Measurements from ENCODE around the gene TTC5.

Gene TTC5, protein sequence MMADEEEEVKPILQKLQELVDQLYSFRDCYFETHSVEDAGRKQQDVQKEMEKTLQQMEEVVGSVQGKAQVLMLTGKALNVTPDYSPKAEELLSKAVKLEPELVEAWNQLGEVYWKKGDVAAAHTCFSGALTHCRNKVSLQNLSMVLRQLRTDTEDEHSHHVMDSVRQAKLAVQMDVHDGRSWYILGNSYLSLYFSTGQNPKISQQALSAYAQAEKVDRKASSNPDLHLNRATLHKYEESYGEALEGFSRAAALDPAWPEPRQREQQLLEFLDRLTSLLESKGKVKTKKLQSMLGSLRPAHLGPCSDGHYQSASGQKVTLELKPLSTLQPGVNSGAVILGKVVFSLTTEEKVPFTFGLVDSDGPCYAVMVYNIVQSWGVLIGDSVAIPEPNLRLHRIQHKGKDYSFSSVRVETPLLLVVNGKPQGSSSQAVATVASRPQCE

DNA sequence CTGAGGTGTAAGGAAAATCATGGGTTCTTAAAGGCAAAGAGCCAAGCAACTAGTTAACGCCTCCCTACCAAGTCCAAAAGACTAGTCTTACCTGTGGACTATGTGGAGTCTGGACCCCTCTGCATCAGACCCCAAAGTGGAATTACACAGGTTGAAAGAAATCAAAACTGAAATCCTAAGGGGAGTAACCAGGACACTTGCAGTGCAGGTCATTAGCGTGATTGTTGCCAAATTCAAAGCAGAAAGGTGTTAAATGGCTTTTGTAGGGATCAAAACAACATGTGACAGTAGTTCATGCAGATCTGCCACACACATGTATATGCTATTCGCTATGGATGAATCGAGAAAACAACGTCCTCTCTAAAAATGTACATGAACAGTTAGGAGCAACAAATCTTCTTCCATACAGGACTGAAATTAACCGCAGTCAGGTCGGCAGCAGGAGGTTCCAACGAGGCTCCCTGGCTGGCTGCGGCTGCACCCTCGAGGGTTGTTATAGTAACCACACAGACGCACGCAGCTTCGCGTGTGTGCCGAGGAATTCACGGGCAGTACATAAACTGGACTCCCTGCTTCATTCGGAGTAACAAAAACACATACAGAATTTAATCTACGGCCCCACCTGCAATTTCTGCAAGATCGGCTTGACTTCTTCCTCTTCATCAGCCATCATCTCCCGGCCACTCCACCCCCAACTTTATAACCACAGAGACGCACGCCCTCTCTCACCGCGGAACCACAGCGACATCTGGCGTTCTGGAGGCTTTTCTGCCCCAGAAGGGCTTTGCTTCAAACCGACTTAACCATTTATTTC is at the start of gene TTC5:
TSS of gene TTC5 (minus strand) at position 687 of the 814 bp plus-strand sequence. CDS start at position 673, 14 bp downstream.
- Histone ChIP-seq H3K79me2 (ENCODE audit: insufficient read depth, low read length) (peaks cover 25% of the 10 kb centered on the region; the same call in 1 of the 2 replicates), H3K9me3 (ENCODE audit: insufficient read depth, low read length) (no peaks in the 10 kb centered on the region), H4K20me1 (ENCODE audit: low read depth, low read length) (no peaks in the 10 kb centered on the region), H3K9ac (ENCODE audit: low read length) (peak within 1 kb of the TSS; percentile 63), H3K27ac (ENCODE audit: low read depth, low read length) (0 out of 2 replicates have a peak within 1 kb of the TSS, but pooled peaks have one; percentile 6), H3F3A (ENCODE audit: insufficient read depth) (peaks cover 12% of the 10 kb centered on the region; the same call in 1 of the 2 replicates), H3K36me3 (ENCODE audit: low read length) (no peaks in the 10 kb centered on the region), H3K9me2 (replicated peaks; ENCODE audit: insufficient read depth, low read length) (no peaks in the 10 kb centered on the region), H3K27me3 (ENCODE audit: low read length) (no peaks in the 10 kb centered on the region), H2AFZ (ENCODE audit: low read depth, low read length, severe bottlenecking) (peak within 1 kb of the TSS; percentile 82), H3K4me3 (ENCODE audit: insufficient read depth, low read length, poor library complexity, severe bottlenecking) (peak within 1 kb of the TSS; percentile 72), H3K4me2 (ENCODE audit: low read depth, low read length, poor library complexity, severe bottlenecking) (peak within 1 kb of the TSS; percentile 84)
- TF ChIP-seq, protein P1, sequence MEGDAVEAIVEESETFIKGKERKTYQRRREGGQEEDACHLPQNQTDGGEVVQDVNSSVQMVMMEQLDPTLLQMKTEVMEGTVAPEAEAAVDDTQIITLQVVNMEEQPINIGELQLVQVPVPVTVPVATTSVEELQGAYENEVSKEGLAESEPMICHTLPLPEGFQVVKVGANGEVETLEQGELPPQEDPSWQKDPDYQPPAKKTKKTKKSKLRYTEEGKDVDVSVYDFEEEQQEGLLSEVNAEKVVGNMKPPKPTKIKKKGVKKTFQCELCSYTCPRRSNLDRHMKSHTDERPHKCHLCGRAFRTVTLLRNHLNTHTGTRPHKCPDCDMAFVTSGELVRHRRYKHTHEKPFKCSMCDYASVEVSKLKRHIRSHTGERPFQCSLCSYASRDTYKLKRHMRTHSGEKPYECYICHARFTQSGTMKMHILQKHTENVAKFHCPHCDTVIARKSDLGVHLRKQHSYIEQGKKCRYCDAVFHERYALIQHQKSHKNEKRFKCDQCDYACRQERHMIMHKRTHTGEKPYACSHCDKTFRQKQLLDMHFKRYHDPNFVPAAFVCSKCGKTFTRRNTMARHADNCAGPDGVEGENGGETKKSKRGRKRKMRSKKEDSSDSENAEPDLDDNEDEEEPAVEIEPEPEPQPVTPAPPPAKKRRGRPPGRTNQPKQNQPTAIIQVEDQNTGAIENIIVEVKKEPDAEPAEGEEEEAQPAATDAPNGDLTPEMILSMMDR (IDR thresholded peaks at IDR 0.05; ENCODE audit: insufficient read depth, low read length, poor library complexity, severe bottlenecking), result peak; percentile 89
- no peak for TF ChIP-seq EZH2phosphoT487 (conservative IDR thresholded peaks at IDR 0.05; ENCODE audit: low read length)

DNA sequence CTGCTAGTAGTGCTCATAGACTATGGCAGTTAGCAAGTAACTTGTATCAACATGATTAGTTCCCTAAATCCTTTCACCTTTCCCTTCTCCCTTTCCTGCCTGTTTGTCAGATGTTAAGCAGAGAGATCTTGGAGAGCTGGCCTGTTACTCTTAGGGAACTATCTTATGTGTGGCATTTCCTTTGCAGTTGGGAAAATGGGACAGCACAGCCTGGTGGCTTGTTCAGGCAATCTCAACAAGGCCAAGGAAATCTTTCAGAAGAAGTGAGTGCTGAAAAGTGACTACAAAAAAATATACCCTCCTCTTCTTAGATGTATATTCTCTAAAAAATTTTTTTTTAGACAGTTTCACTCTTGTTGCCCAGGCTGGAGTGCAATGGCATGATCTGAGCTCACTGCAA is 45.1 kb upstream of the TTC5 start:
- Histone ChIP-seq H3K27me3 (ENCODE audit: low read length) (no peaks in the 10 kb centered on the region), H3F3A (ENCODE audit: insufficient read depth) (no peaks in the 10 kb centered on the region), H3K36me3 (ENCODE audit: low read length) (peaks cover 47% of the 10 kb centered on the region), H3K9me2 (replicated peaks; ENCODE audit: insufficient read depth, low read length) (no peaks in the 10 kb centered on the region), H2AFZ (ENCODE audit: low read depth, low read length, severe bottlenecking) (no peak overlapping the region), H3K4me2 (ENCODE audit: low read depth, low read length, poor library complexity, severe bottlenecking) (no peak overlapping the region), H3K9ac (ENCODE audit: low read length) (no peak overlapping the region), H4K20me1 (ENCODE audit: low read depth, low read length) (no peaks in the 10 kb centered on the region; the same call in 1 of the 2 replicates), H3K27ac (ENCODE audit: low read depth, low read length) (no peak overlapping the region), H3K79me2 (ENCODE audit: insufficient read depth, low read length) (no peaks in the 10 kb centered on the region), H3K9me3 (ENCODE audit: insufficient read depth, low read length) (no peaks in the 10 kb centered on the region), H3K4me3 (ENCODE audit: insufficient read depth, low read length, poor library complexity, severe bottlenecking) (no peak overlapping the region)
- TF ChIP-seq, protein P1 (IDR thresholded peaks at IDR 0.05; ENCODE audit: insufficient read depth, low read length, poor library complexity, severe bottlenecking), result no peak

DNA sequence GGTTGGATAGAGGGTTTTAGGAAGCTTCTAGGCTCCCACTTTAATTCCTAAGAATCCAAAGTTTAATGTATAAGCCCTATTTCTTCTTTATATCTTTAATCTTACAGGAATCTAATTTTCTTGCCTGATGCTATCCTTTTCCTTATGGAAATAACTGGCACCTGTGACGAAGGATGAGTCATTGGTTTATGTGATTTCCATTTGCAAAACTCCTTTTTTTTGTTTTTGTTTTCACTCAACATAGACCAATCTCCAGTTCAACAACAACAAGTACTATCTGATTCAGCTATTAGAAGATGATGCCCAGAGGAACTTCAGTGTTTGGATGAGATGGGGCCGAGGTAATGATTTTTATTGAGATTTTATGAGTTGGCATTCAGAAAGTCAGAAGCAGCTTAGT is 44.5 kb upstream of the TTC5 start:
- Histone ChIP-seq H3K79me2 (ENCODE audit: insufficient read depth, low read length) (peaks cover 2% of the 10 kb centered on the region; the same call in 1 of the 2 replicates), H3K9me3 (ENCODE audit: insufficient read depth, low read length) (no peaks in the 10 kb centered on the region), H3K27ac (ENCODE audit: low read depth, low read length) (no peak overlapping the region), H4K20me1 (ENCODE audit: low read depth, low read length) (no peaks in the 10 kb centered on the region; the same call in 1 of the 2 replicates), H2AFZ (ENCODE audit: low read depth, low read length, severe bottlenecking) (no peak overlapping the region), H3K9me2 (replicated peaks; ENCODE audit: insufficient read depth, low read length) (no peaks in the 10 kb centered on the region), H3F3A (ENCODE audit: insufficient read depth) (no peaks in the 10 kb centered on the region), H3K9ac (ENCODE audit: low read length) (no peak overlapping the region), H3K27me3 (ENCODE audit: low read length) (no peaks in the 10 kb centered on the region), H3K36me3 (ENCODE audit: low read length) (peaks cover 44% of the 10 kb centered on the region), H3K4me3 (ENCODE audit: insufficient read depth, low read length, poor library complexity, severe bottlenecking) (no peak overlapping the region), H3K4me2 (ENCODE audit: low read depth, low read length, poor library complexity, severe bottlenecking) (no peak overlapping the region)
- TF ChIP-seq EZH2phosphoT487 (conservative IDR thresholded peaks at IDR 0.05; ENCODE audit: low read length), result no peak
- TF ChIP-seq, protein P1 (IDR thresholded peaks at IDR 0.05; ENCODE audit: insufficient read depth, low read length, poor library complexity, severe bottlenecking), result no peak
